Hepatocyte (in vitro differentiated cells): ENCODE data around the gene TMEM131. TPM values are rescaled to one million over a fixed set of nuclear protein-coding genes. Genes with fewer than 3 reads are reported as not detected.

Source experiments
- DNase-seq: peaks from one replicate; pipeline ENCODE4 v3.0.0-alpha.2; 2016; ENCODE audit warnings: low spot score
- H2AFZ ChIP-seq: fragments of 200-600 bp; sonication (generic); 2 replicates; pipeline ENCODE4 v1.6.0; 2016; ENCODE audit warnings: antibody characterized with exemption, mild to moderate bottlenecking
- H3K27ac ChIP-seq: fragments of 200-600 bp; sonication (generic); 2 replicates; pipeline ENCODE4 v1.5.1; 2016; ENCODE audit warnings: mild to moderate bottlenecking
- H3K27me3 ChIP-seq: fragments of 200-600 bp; sonication (generic); 2 replicates; pipeline ENCODE4 v1.6.1; 2016
- H3K36me3 ChIP-seq: fragments of 200-600 bp; sonication (generic); replicated peaks from 2 replicates; pipeline ENCODE4 v1.5.1; 2016; ENCODE audit warnings: low read depth; ENCODE audit not compliant: insufficient read depth
- H3K4me1 ChIP-seq: fragments of 200-600 bp; sonication (generic); 2 replicates; pipeline ENCODE4 v1.5.1; 2016; ENCODE audit warnings: mild to moderate bottlenecking, moderate library complexity; ENCODE audit not compliant: insufficient read depth
- H3K4me2 ChIP-seq: fragments of 200-600 bp; sonication (generic); 2 replicates; pipeline ENCODE4 v1.6.0; 2016
- H3K4me3 ChIP-seq: fragments of 200-600 bp; sonication (generic); 2 replicates; pipeline ENCODE4 v1.5.1; 2016; ENCODE audit warnings: mild to moderate bottlenecking
- H3K79me2 ChIP-seq: fragments of 200-600 bp; sonication (generic); 2 replicates; pipeline ENCODE4 v1.6.0; 2017; ENCODE audit warnings: mild to moderate bottlenecking
- H3K9me2 ChIP-seq: fragments of 200-600 bp; sonication (generic); replicated peaks from 2 replicates; pipeline ENCODE4 v1.6.0; 2017; ENCODE audit warnings: mild to moderate bottlenecking; ENCODE audit not compliant: insufficient read depth
- H3K9me3 ChIP-seq: fragments of 200-600 bp; sonication (generic); 2 replicates; pipeline ENCODE4 v1.5.1; 2016; ENCODE audit warnings: low read depth, mild to moderate bottlenecking
- H4K20me1 ChIP-seq: fragments of 200-600 bp; sonication (generic); 2 replicates; pipeline ENCODE4 v1.6.0; 2016; ENCODE audit warnings: mild to moderate bottlenecking; ENCODE audit not compliant: insufficient read depth, poor library complexity, severe bottlenecking
- CTCF ChIP-seq: fragments of 200-600 bp; sonication (generic); IDR thresholded peaks from 2 replicates; pipeline ENCODE4 v1.5.1; 2016; ENCODE audit warnings: antibody characterized with exemption, mild to moderate bottlenecking; ENCODE audit not compliant: poor library complexity
- EZH2 ChIP-seq: fragments of 200-600 bp; sonication (generic); IDR thresholded peaks from 2 replicates; pipeline ENCODE4 v1.6.1; 2016; ENCODE audit warnings: antibody characterized with exemption, mild to moderate bottlenecking, borderline replicate concordance
- EZH2phosphoT487 ChIP-seq: fragments of 200-600 bp; sonication (generic); IDR thresholded peaks from one replicate; pipeline ENCODE4 v1.6.1; 2018; ENCODE audit warnings: antibody characterized with exemption, mild to moderate bottlenecking, low read depth, moderate library complexity; ENCODE audit not compliant: unreplicated experiment, severe bottlenecking
- WGBS: methylation state at CpG from one replicate; pipeline ENCODE4 v1.1.6; 2016; ENCODE audit warnings: low lambda C conversion rate; ENCODE audit errors: missing lambda C conversion rate; 5-methylcytosine and 5-hydroxymethylcytosine counted together
- polyA plus RNA-seq: library from polyadenylated mRNA; unstranded; fragments of >200 nt; fragmentation: Nextera tagmentation; extraction: Ambion mirVana; gene quantifications from 2 replicates; pipeline ENCODE4 v1.2.1, GENCODE V29; 2016
- total RNA-seq: library from RNA; depleted of rRNA; stranded (reverse); fragments of >200 nt; gene quantifications from 2 replicates; pipeline ENCODE4 v1.2.3, GENCODE V29; 2014

The TMEM131 gene
- total and polyA plus RNA-seq, 2 experiments from 2014 or later: 17.5 to 42.1 TPM

- H3K79me2 ChIP-seq: no peaks in the 10 kb centered on the region
- H3K4me2 ChIP-seq: no peak overlapping the region
- no peaks in the 10 kb centered on the region for H4K20me1 ChIP-seq
- no peak for TF ChIP-seq EZH2phosphoT487
- no peak for TF ChIP-seq EZH2
- no peak for TF ChIP-seq CTCF
- DNase-seq: no peak
- 92% methylated on average over 7 of the region's 7 CpGs for WGBS
- peaks cover 3% of the 10 kb centered on the region for H3K36me3 ChIP-seq
- no peaks in the 10 kb centered on the region for H3K9me2 ChIP-seq
- no peak overlapping the region for H3K4me3 ChIP-seq
- H3K27me3 ChIP-seq: no peaks in the 10 kb centered on the region
- no peaks in the 10 kb centered on the region for H3K9me3 ChIP-seq
- no peak overlapping the region for H3K27ac ChIP-seq
- no peak overlapping the region for H2AFZ ChIP-seq
- H3K4me1 ChIP-seq: no peaks in the 10 kb centered on the region
These were observed 182.8 kb downstream of the TMEM131 start for GRCh38 chr2:97812931-97813330.

- H3K4me2 ChIP-seq: no peak overlapping the region
- H3K9me3 ChIP-seq: no peaks in the 10 kb centered on the region
- H3K4me1 ChIP-seq: no peaks in the 10 kb centered on the region
- H3K9me2 ChIP-seq: no peaks in the 10 kb centered on the region
- peaks cover 3% of the 10 kb centered on the region for H3K36me3 ChIP-seq
- no peaks in the 10 kb centered on the region for H3K79me2 ChIP-seq
- no peak for DNase-seq
- H3K27ac ChIP-seq: no peak overlapping the region
- H3K4me3 ChIP-seq: no peak overlapping the region
- no peak overlapping the region for H2AFZ ChIP-seq
- H4K20me1 ChIP-seq: no peaks in the 10 kb centered on the region
- H3K27me3 ChIP-seq: no peaks in the 10 kb centered on the region
- WGBS: 97% methylated on average over 4 of the region's 4 CpGs
- TF ChIP-seq CTCF (no peak), EZH2phosphoT487 (no peak), EZH2 (no peak)
These were observed 186.9 kb downstream of the TMEM131 start for GRCh38 chr2:97808816-97809215.

- Histone ChIP-seq H3K36me3 (peaks cover 3% of the 10 kb centered on the region), H3K4me1 (no peaks in the 10 kb centered on the region), H3K27ac (no peak overlapping the region), H3K4me2 (no peak overlapping the region), H2AFZ (no peak overlapping the region), H3K79me2 (no peaks in the 10 kb centered on the region), H3K27me3 (no peaks in the 10 kb centered on the region), H3K4me3 (no peak overlapping the region), H3K9me3 (no peaks in the 10 kb centered on the region), H4K20me1 (no peaks in the 10 kb centered on the region), H3K9me2 (no peaks in the 10 kb centered on the region)
- 30% methylated on average over 12 of the region's 12 CpGs for WGBS
- peak; percentile 88 for DNase-seq
- TF ChIP-seq EZH2phosphoT487 (no peak), CTCF (peak; percentile 89), EZH2 (no peak)
These were observed 188.8 kb downstream of the TMEM131 start for GRCh38 chr2:97806738-97807618.
